ENCODE results near the gene CDAN1. TPM values are rescaled to one million over a fixed set of nuclear protein-coding genes. Genes with fewer than 3 reads are reported as not detected.

Gene CDAN1
- total and polyA plus RNA-seq, 5 donors, result 4.7 to 8.0 (median 7.0) TPM

- no peak for DNase-seq
- H3K27ac ChIP-seq (ENCODE audit: low read length), result no peak overlapping the region
- H3K4me3 ChIP-seq (ENCODE audit: low read length), result no peak overlapping the region
- H3K9me3 ChIP-seq (ENCODE audit: control insufficient read depth, low read length), result no peaks in the 10 kb centered on the region
- intact Hi-C loops (cut with DNase I), result no loop called here
- peaks cover 2% of the 10 kb centered on the region for H3K4me1 ChIP-seq (ENCODE audit: control insufficient read depth, insufficient read depth, low read length)
- WGBS, result 86% methylated on average over 15 of the region's 15 CpGs
- H3K27me3 ChIP-seq (ENCODE audit: control insufficient read depth, insufficient read depth), result no peaks in the 10 kb centered on the region
- ATAC-seq, result no peak
Observed at GRCh38 chr15:42732095-42732827, 4.7 kb downstream of the CDAN1 start.

GRCh38 chr15:42731461-42731860 is 5.5 kb downstream of the CDAN1 start:
- peaks cover 2% of the 10 kb centered on the region for H3K4me1 ChIP-seq (ENCODE audit: control insufficient read depth, insufficient read depth, low read length)
- no peak overlapping the region for H3K27ac ChIP-seq (ENCODE audit: low read length)
- no peaks in the 10 kb centered on the region for H3K9me3 ChIP-seq (ENCODE audit: control insufficient read depth, low read length)
- DNase-seq, result no peak
- ATAC-seq, result no peak
- H3K4me3 ChIP-seq (ENCODE audit: low read length), result no peak overlapping the region
- 77% methylated on average over 6 of the region's 6 CpGs for WGBS
- intact Hi-C loops (cut with DNase I), result no loop called here
- no peaks in the 10 kb centered on the region for H3K27me3 ChIP-seq (ENCODE audit: control insufficient read depth, insufficient read depth)

GRCh38 chr15:42730536-42730935 is 6.4 kb downstream of the CDAN1 start:
- DNase-seq (no peak), ATAC-seq (no peak)
- intact Hi-C loops (cut with DNase I), result no loop called here
- WGBS, result 86% methylated on average over 14 of the region's 14 CpGs
- no peaks in the 10 kb centered on the region for H3K27me3 ChIP-seq (ENCODE audit: control insufficient read depth, insufficient read depth)
- H3K4me1 ChIP-seq (ENCODE audit: control insufficient read depth, insufficient read depth, low read length), result no peaks in the 10 kb centered on the region
- no peak overlapping the region for H3K27ac ChIP-seq (ENCODE audit: low read length)
- no peak overlapping the region for H3K4me3 ChIP-seq (ENCODE audit: low read length)
- no peaks in the 10 kb centered on the region for H3K9me3 ChIP-seq (ENCODE audit: control insufficient read depth, low read length)

- intact Hi-C loops (cut with DNase I), result no loop called here
- no peaks in the 10 kb centered on the region for H3K27me3 ChIP-seq (ENCODE audit: control insufficient read depth, insufficient read depth)
- ATAC-seq (no peak), DNase-seq (no peak)
- no peaks in the 10 kb centered on the region for H3K4me1 ChIP-seq (ENCODE audit: control insufficient read depth, insufficient read depth, low read length)
- no peaks in the 10 kb centered on the region for H3K9me3 ChIP-seq (ENCODE audit: control insufficient read depth, low read length)
- 69% methylated on average over 8 of the region's 8 CpGs for WGBS
- no peak overlapping the region for H3K4me3 ChIP-seq (ENCODE audit: low read length)
- no peak overlapping the region for H3K27ac ChIP-seq (ENCODE audit: low read length)
Observed at GRCh38 chr15:42730135-42730534, 6.8 kb downstream of the CDAN1 start.

- H3K4me1 ChIP-seq (ENCODE audit: control insufficient read depth, insufficient read depth, low read length), result no peaks in the 10 kb centered on the region
- no peak for DNase-seq
- no peak overlapping the region for H3K27ac ChIP-seq (ENCODE audit: low read length)
- H3K9me3 ChIP-seq (ENCODE audit: control insufficient read depth, low read length), result no peaks in the 10 kb centered on the region
- WGBS, result 89% methylated on average over 7 of the region's 7 CpGs
- intact Hi-C loops (cut with DNase I), result no loop called here
- no peaks in the 10 kb centered on the region for H3K27me3 ChIP-seq (ENCODE audit: control insufficient read depth, insufficient read depth)
- no peak for ATAC-seq
- H3K4me3 ChIP-seq (ENCODE audit: low read length), result no peak overlapping the region
Observed at GRCh38 chr15:42729409-42729808, 7.5 kb downstream of the CDAN1 start.

DNA sequence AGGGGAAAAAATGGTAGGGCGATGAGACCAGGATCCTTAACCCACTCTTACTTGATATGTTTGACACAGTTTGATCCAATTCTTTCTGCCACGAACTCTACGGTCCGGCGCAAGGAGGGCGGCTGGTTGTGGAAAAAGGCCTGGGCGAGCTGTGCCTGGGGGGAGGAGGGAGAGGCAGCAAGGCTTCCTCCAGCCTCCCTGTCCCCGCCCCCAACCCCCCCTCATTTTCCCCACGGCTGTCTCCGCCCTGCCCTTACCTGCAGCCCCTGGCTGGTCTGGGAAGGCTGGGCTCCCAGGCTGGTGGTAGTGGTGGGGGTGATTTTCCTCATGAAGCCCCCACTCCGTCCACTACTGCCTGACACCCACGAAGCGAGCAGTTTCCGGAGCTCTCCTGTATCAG is 8.0 kb downstream of the CDAN1 start:
- ATAC-seq, result no peak
- no peak for DNase-seq
- 73% methylated on average over 14 of the region's 14 CpGs for WGBS
- Histone ChIP-seq H3K27me3 (ENCODE audit: control insufficient read depth, insufficient read depth) (no peaks in the 10 kb centered on the region), H3K27ac (ENCODE audit: low read length) (no peak overlapping the region), H3K4me1 (ENCODE audit: control insufficient read depth, insufficient read depth, low read length) (no peaks in the 10 kb centered on the region), H3K9me3 (ENCODE audit: control insufficient read depth, low read length) (no peaks in the 10 kb centered on the region), H3K4me3 (ENCODE audit: low read length) (no peak overlapping the region)
- intact Hi-C loops (cut with DNase I), result no loop called here

DNA sequence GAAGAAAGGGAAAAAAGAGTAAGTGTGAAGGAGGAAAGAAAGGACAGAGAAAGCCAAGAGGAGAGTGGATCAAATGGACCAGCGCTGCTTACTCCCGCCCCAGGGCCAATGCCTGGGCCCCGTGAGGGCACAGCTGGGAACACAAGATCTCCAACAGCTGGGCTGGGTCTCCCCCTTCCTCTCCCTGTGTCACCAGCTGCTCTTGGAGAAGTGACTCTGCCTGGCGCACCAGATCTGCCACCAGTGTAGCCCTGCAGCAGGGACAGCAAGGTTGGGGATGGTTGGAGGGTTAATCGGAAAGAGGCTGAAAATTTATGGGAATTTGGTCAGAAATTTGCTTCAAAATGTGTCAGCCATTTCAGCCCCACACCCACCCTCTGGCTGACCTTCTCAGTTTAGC is 8.4 kb downstream of the CDAN1 start:
- WGBS, result 78% methylated on average over 5 of the region's 5 CpGs

DNA sequence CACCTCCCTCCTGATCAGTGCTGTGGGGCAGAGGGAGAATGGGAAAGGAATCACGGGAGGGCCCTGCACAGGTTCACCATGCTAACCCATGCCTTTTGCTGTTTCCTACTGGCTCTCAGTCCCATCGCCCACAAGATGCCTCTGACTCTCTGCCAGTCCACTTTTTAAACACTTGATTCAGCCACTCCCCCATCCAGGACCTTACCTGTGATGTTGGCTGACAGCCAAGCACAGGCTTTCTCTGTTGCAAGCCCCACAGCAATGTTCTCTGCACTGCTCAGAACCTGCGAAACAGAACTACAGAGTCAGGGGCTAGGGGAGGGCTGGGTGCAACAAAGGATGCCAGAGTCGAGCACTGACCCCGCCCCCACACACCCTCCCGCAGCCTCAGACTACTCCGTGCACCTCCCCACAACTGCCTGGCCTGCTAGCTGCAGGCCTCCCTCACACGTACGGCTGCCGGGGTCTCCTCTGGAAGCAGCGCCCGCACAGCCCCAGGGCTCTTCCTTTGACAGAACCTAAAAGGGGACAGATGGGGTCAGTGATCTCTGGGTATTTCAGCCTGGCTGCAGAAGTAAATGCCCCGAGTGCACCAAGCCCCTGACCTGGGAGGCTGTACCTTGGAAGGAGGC is 9.1 kb downstream of the CDAN1 start:
- intact Hi-C loops (cut with DNase I), result no loop called here
- DNase-seq (no peak), ATAC-seq (no peak)
- no peak overlapping the region for H3K27ac ChIP-seq (ENCODE audit: low read length)
- H3K9me3 ChIP-seq (ENCODE audit: control insufficient read depth, low read length), result no peaks in the 10 kb centered on the region
- no peaks in the 10 kb centered on the region for H3K27me3 ChIP-seq (ENCODE audit: control insufficient read depth, insufficient read depth)
- H3K4me1 ChIP-seq (ENCODE audit: control insufficient read depth, insufficient read depth, low read length), result no peaks in the 10 kb centered on the region
- no peak overlapping the region for H3K4me3 ChIP-seq (ENCODE audit: low read length)
- WGBS, result 75% methylated on average over 13 of the region's 13 CpGs

More for the DNA sequence above, 8.4 kb downstream of the CDAN1 start:
- H3K27me3 ChIP-seq (ENCODE audit: control insufficient read depth, insufficient read depth), result no peaks in the 10 kb centered on the region
- no peaks in the 10 kb centered on the region for H3K9me3 ChIP-seq (ENCODE audit: control insufficient read depth, low read length)
- no peak overlapping the region for H3K27ac ChIP-seq (ENCODE audit: low read length)
- DNase-seq (no peak), ATAC-seq (no peak)
- intact Hi-C loops (cut with DNase I), result no loop called here
- no peaks in the 10 kb centered on the region for H3K4me1 ChIP-seq (ENCODE audit: control insufficient read depth, insufficient read depth, low read length)
- no peak overlapping the region for H3K4me3 ChIP-seq (ENCODE audit: low read length)

DNA sequence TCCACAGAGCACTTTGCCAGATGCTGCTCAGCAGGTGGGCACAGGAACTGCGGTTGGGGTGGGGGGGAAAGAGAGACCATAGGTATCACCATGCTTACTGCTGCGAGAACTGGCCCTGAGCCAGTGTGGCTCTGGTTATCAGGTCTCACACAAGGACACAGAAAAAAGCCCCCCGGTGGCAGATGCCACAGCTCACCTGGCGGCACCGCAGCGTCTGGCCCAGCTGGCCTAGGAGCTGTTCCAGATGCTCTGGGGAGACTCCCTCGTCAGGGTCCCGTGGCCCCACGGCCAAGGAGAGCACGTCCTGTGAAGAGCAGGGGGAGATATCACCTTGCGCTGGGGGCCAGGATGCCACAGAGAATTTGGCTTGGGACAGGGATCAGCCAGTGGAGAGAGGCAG is 10.8 kb downstream of the CDAN1 start:
- WGBS, result 77% methylated on average over 11 of the region's 11 CpGs
- no peak for DNase-seq
- Histone ChIP-seq H3K27ac (ENCODE audit: low read length) (no peak overlapping the region), H3K4me3 (ENCODE audit: low read length) (no peak overlapping the region), H3K9me3 (ENCODE audit: control insufficient read depth, low read length) (no peaks in the 10 kb centered on the region), H3K4me1 (ENCODE audit: control insufficient read depth, insufficient read depth, low read length) (no peaks in the 10 kb centered on the region), H3K27me3 (ENCODE audit: control insufficient read depth, insufficient read depth) (no peaks in the 10 kb centered on the region)
- ATAC-seq, result no peak
- intact Hi-C loops (cut with DNase I), result no loop called here

GRCh38 chr15:42725331-42725903 is 11.5 kb downstream of the CDAN1 start:
- no peak overlapping the region for H3K4me3 ChIP-seq (ENCODE audit: low read length)
- no peaks in the 10 kb centered on the region for H3K4me1 ChIP-seq (ENCODE audit: control insufficient read depth, insufficient read depth, low read length)
- no peaks in the 10 kb centered on the region for H3K9me3 ChIP-seq (ENCODE audit: control insufficient read depth, low read length)
- intact Hi-C loops (cut with DNase I), result no loop called here
- 88% methylated on average over 12 of the region's 12 CpGs for WGBS
- ATAC-seq, result no peak
- no peaks in the 10 kb centered on the region for H3K27me3 ChIP-seq (ENCODE audit: control insufficient read depth, insufficient read depth)
- no peak for DNase-seq
- H3K27ac ChIP-seq (ENCODE audit: low read length), result no peak overlapping the region

GRCh38 chr15:42724276-42724675 is 12.7 kb downstream of the CDAN1 start:
- H3K4me3 ChIP-seq (ENCODE audit: low read length), result no peak overlapping the region
- WGBS, result 84% methylated on average over 6 of the region's 6 CpGs
- H3K4me1 ChIP-seq (ENCODE audit: control insufficient read depth, insufficient read depth, low read length), result no peaks in the 10 kb centered on the region
- intact Hi-C loops (cut with DNase I), result no loop called here
- no peak for ATAC-seq
- DNase-seq, result no peak
- H3K27me3 ChIP-seq (ENCODE audit: control insufficient read depth, insufficient read depth), result no peaks in the 10 kb centered on the region
- no peak overlapping the region for H3K27ac ChIP-seq (ENCODE audit: low read length)
- H3K9me3 ChIP-seq (ENCODE audit: control insufficient read depth, low read length), result no peaks in the 10 kb centered on the region
